ENCODE data around the gene GATA6. TPM values are rescaled to one million over a fixed set of nuclear protein-coding genes. Genes with fewer than 3 reads are reported as not detected.

Gene GATA6
- 0.08 and 1.0 TPM in 2 replicates for total RNA-seq

DNA sequence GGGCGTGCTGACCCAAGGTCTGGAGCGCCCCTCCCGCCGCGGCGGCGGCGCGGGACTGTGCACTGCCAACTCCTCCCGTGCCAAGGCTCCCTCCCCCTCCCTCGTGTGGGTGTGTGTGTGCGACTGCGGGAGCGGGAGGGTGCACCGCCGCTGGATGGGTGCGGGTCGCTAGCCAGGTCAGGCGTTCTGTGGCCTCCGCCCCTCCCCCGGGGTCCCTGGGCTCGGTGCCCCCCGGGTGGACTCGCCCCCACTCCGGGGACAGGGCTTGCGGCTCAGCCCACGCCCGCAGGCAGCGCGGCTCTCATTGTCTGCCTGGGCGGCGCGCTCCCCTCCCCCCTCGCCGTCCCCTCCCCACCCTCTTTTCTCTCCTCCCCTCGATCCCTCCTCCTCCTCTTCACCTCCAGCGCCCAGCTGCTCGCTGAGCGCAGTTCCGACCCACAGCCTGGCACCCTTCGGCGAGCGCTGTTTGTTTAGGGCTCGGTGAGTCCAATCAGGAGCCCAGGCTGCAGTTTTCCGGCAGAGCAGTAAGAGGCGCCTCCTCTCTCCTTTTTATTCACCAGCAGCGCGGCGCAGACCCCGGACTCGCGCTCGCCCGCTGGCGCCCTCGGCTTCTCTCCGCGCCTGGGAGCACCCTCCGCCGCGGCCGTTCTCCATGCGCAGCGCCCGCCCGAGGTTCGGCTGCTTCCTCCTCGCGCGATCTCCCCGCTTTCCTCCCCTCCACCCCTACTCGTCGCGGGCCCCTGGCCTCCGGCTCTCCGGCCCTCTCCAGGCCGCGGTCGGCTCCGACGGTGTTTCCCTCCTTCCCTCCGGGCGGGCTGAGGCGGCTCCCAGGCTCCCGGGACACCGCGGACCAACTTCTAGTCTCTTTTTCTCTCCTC, at the start of gene GATA6:
GATA6 (plus strand) TSS at position 579 of the 878 bp plus-strand sequence. CDS start 1,556 bp downstream, outside the sequence.

Other genes starting within 250 kb of the GATA6 start
- not detected in 2 replicates for gene CTAGE1, start 248.3 kb downstream of the GATA6 start, total RNA-seq